Stimulated activated CD4-positive, alpha-beta T cell treated with anti-CD3 and anti-CD28 coated beads, Interleukin-12 subunit alpha, Interleukin-12 subunit beta, amount 100 ng/mL, for 4 hours (primary cell): ENCODE data around the gene EVA1B.

Source experiments
- DNase-seq: peaks from one replicate; pipeline ENCODE4 v3.0.0-alpha.2; 2020

EVA1B gene

GRCh38 chr1:36274201-36274600, 49.2 kb downstream of the EVA1B start:
- no peak for DNase-seq

- DNase-seq = no peak
Measured at GRCh38 chr1:36273024-36273423, 50.4 kb downstream of the EVA1B start.
